GM18499 (cell line): ENCODE measurements around the gene AFAP1L2.

Experiments used
- ATAC-seq: cut with Tn5 transposase; IDR thresholded peaks from one replicate; pipeline ENCODE4 v1.9.1; 2021; ENCODE audit warnings: moderate number of reproducible peaks; ENCODE audit not compliant: insufficient read depth, unreplicated experiment

The AFAP1L2 gene

DNA sequence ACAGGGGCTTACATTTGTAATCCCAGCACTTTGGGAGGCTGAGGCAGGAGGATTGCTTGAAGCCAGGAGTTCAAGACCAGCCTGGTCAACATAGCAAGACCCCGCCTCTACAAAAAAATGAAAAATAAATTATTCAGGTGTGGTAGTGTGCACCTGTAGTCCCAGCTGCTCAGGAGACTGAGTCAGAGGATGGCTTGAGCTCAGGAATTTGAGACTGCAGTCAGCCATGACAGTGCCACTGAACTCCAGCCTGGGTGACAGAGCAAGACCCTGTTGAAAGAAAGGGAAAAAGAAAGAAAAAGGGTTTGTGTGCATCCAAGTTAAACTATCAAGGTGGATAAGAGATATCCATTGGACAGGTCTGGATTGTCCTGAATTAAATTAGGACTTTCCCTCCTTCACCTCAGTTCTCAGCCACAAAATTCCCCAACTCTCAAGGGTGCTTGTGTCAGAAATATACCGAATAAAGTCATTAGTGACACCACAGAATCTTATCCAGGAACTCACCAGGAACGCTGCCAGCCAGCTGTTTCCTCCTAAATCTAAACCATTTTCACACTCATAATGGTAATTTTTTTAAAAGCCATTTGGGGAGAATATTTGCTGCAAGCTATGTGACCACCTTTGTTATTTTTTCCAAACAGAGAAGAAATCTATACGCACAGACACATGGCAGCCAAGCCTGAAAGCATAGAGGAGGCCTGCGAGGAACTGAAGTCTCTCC, 12.0 kb downstream of the AFAP1L2 start:
- no peak for ATAC-seq

GRCh38 chr10:114391599-114391998, 12.7 kb downstream of the AFAP1L2 start:
- no peak for ATAC-seq

DNA sequence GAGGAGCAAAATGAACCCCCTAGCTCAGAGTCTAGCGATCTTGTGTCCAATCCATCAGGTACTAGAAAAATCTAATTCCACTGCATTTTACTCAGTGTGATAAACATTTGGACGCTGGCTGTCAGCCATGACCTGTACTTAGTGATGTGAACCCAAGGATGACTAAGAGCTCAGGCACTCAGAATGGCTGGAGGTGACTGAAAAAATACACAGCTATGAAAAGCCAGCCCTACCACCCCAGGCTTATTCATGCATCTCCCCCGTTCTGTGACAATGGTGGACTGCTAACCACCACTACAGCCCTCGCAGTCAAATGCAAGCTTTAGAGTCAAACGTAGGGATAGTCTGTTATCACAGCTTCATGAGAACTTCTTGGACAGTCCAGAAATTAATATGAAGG, 14.9 kb downstream of the AFAP1L2 start:
- no peak for ATAC-seq

GRCh38 chr10:114388275-114388674, 16.0 kb downstream of the AFAP1L2 start:
- ATAC-seq: peak; percentile 87

DNA sequence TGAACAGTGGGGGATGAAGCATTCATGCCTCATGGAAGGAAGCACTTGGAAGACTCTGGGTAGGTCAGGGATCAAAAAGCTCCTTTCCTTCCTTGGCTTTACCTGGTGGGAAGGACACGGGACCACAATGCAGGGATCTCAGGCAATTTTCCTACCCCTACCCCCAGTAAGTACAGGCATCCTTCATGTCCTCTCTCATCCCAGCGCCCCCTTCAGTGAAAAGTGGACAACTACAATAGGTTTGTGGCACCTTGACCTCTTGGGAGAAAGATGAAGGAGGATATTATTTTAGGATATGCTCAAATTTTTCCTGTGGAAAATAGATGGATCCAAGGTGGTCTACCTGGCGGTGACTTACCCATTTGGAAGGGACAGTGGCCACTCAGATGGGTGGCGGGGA, 16.5 kb downstream of the AFAP1L2 start:
- ATAC-seq: no peak

DNA sequence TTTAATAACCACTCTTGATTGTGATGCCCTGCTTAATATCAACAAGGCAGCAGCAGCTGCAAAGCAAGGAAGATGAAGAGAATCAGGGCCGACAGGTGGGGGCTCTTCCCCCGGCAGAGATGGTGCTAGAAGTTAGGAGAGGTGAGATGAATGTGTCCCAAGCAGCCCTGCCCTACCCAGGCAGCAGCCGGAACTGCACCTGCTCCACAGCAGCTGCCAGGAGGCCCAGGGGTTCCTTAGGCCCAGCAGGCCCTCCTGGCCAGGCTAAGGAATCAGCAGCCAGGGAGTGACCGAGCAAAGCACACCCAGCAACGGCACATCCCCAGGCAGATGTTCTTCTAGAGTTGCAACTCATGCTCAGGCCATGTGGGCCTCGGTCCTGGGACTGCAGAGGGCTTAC, 17.9 kb downstream of the AFAP1L2 start:
- ATAC-seq: no peak

GRCh38 chr10:114385557-114385956, 18.7 kb downstream of the AFAP1L2 start:
- no peak for ATAC-seq

DNA sequence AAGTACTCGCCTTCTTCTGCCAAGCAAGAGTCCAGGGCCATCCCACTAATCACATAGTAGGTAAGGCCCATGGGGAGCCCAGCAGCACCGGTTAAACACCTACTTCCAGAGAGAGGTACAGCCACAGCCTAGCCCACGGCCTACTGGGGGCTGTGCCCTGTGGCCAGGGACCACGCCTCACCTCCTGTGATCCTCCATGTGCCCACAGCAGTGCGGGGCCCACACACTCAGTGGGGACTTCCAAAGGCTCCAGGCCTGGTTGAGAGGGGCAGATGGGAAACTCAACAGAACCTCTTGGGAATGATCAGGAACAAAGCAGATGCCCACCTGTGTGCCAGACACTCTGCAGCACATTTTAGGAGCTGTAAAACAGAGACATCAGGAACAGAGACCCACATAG, 19.7 kb downstream of the AFAP1L2 start:
- ATAC-seq: no peak

DNA sequence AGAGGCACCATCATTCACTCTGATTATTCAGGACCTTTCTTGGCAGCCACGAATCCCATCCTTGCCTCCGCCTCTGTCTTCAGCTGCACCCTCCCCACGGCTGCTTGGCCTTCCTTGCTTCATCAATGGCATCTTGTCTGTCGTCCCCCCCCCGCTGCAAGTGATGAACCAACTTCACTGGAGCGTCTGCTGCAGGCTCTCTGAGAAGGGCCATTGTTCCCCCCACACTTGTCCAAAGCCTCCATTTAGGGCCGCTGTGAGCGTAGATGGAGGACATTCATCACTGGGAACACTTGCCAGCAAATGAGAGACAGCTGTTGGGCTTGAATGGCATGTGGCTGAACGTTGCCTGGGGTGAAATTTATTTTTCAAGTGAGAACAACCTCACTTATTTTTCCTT, 20.1 kb downstream of the AFAP1L2 start:
- ATAC-seq: no peak

- ATAC-seq: no peak
Measured at GRCh38 chr10:114380797-114381196, 23.5 kb downstream of the AFAP1L2 start.

- ATAC-seq: no peak
Measured at GRCh38 chr10:114380060-114380459, 24.2 kb downstream of the AFAP1L2 start.

DNA sequence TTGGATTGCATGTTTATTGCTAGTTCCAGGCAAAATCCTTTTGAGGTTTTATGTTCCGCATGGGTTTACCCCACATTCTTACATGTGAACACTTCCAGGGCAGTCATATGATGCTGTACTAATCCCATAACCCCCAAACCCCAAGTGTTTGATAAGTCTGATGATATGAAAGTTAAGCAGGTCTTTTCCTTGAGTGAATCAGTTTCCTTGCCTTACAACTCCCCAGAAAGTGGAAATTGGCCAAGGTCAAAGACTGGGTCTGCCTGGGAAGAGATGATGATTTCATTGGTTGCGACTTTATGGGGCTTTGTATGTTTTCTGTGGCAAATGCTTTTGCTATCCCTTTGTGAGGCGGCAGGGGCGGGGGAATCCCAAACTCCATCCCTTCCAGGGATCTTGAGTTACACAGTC, 24.7 kb downstream of the AFAP1L2 start:
- no peak for ATAC-seq

DNA sequence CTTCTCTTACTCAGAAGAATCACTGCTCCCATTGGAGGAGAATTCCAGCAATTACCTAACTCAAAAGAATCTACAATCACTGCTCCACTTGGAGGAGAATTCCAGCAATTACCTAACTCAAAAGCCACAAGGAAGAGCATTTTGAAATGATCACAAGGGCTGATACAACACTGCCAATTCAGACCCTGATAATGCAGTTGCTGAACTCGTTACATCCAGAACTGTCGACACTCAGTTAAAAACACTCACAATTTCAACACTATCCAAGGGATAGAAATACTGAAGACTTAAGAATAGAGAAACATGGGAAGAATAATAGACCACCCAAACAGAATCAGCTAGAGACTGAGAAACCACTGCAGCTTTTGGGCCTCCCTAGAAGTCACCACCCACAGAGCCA, 27.8 kb downstream of the AFAP1L2 start:
- no peak for ATAC-seq

DNA sequence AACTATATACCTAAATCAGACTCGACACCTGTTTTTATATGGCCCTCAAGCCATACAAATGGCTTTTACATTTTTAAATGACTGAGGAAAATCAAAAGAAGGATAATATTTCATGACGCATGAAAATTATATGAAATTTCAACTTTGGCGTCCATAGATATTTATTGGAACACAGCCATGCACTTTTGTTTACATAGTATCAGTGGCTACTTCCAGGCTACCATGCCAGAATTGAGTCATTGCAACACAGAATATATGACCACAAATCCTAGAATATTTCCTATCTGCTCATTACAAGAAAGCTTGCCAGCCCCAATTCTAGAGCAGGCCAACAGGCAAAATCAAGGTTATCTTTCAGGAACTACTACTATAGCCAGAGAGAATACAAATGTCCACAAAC, 29.3 kb downstream of the AFAP1L2 start:
- ATAC-seq: no peak

GRCh38 chr10:114374053-114374791, 30.1 kb downstream of the AFAP1L2 start:
- no peak for ATAC-seq

GRCh38 chr10:114373631-114374030, 30.7 kb downstream of the AFAP1L2 start:
- no peak for ATAC-seq

DNA sequence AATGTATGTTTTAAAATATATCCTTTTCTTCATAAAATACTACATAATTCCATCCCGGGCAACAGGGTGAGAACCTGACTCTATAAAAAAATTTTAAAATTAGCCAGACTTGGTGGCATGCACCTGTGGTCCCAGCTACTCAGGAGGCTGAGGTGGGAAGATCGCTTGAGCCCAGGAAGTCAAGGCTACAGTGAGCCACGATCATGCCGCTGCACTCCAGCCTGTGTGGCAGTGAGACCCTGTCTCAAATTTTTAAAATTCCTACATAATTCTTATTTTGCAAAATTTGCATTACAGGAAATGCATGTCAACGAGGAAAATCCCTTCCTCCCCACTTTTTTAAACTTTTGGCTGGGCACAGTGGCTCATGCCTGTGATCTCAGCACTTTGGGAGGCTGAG, 31.3 kb downstream of the AFAP1L2 start:
- ATAC-seq: no peak

- ATAC-seq: no peak
Measured at GRCh38 chr10:114372179-114372578, 32.1 kb downstream of the AFAP1L2 start.

DNA sequence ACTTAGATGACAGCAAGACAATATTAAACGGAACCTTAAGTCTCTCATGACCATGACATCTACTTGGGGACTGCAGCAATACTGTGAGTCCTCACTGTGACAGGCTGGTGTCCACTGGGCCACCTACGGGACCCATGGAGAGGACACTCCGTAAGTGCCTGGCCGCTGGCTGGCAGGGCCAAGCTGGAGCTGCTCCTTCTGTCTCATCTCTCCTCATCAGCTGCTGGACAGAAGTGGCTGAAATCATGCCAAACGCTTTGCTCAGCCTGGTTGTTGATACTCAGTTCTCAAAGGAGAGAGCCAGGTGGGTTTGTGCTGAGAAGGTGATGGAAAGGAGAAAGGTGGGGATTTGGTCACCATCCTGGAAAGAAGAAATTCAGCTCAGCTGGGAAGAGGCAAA, 33.3 kb downstream of the AFAP1L2 start:
- ATAC-seq: no peak

DNA sequence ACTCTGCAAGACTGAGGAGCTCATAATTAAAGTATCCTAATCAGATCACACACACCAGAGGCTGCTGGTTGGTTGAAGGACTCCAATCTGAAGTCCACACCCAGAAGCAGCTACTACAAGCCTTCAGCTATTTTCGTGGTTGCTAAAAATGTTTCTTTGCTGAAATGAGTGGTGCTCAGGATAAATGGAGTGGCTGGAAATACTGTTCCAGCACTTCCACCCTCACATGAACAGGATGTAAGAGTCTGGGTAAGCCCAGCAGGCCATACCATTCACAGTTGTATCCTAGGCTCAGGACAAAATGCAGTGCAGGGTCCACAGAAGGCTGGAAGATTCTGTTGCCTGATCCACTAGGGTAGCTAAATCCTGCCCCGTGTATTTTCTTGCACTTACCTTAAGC, 34.1 kb downstream of the AFAP1L2 start:
- no peak for ATAC-seq

GRCh38 chr10:114368057-114368391, 36.3 kb downstream of the AFAP1L2 start:
- ATAC-seq: no peak
